OCI-LY7 (cell line): ENCODE measurements around the gene CCSER2.

ENCODE experiments used
- EZH2phosphoT487 ChIP-seq: fragments of 200-600 bp; sonication (generic); IDR thresholded peaks from 2 replicates; pipeline ENCODE4 v1.6.1; 2018; ENCODE audit warnings: low read depth, borderline replicate concordance, mild to moderate bottlenecking, mixed run types, antibody characterized with exemption, low read length, moderate library complexity, mixed read lengths
- TF ChIP-seq, protein P1 (sequence below): fragments of 200-600 bp; sonication (generic); conservative IDR thresholded peaks from 2 replicates; pipeline ENCODE4 v1.5.1; 2014; ENCODE audit warnings: mild to moderate bottlenecking, antibody characterized with exemption, low read length, moderate library complexity, mixed read lengths

DNA sequence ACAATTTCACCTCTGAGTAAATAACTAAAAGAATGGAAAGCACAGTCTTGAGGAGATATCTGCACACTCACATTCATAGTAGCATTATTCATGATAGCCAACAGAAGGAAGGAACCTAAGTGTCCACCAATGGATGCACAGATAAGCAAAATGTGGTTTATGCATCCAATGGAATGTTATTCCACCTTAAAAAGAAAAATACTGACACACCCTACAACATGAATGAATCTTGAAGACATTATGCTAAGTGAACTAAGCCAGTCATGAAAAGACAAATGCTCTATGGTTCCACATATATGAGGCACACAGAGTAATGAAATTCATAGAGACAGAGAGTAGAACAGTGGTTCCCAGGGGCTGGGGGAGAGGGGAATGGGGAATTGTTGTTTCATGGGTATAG lies 6.5 kb upstream of the CCSER2 start:
- TF ChIP-seq, protein P1, sequence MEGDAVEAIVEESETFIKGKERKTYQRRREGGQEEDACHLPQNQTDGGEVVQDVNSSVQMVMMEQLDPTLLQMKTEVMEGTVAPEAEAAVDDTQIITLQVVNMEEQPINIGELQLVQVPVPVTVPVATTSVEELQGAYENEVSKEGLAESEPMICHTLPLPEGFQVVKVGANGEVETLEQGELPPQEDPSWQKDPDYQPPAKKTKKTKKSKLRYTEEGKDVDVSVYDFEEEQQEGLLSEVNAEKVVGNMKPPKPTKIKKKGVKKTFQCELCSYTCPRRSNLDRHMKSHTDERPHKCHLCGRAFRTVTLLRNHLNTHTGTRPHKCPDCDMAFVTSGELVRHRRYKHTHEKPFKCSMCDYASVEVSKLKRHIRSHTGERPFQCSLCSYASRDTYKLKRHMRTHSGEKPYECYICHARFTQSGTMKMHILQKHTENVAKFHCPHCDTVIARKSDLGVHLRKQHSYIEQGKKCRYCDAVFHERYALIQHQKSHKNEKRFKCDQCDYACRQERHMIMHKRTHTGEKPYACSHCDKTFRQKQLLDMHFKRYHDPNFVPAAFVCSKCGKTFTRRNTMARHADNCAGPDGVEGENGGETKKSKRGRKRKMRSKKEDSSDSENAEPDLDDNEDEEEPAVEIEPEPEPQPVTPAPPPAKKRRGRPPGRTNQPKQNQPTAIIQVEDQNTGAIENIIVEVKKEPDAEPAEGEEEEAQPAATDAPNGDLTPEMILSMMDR = no peak
- TF ChIP-seq EZH2phosphoT487 = no peak
